B cell (primary cell): ENCODE data around the gene PPP2R2C. TPM values are rescaled to one million over a fixed set of nuclear protein-coding genes. Genes with fewer than 3 reads are reported as not detected.

ENCODE experiments used
- ATAC-seq: fragments of 200-7000 bp; cut with Tn5 transposase; one replicate; pipeline ENCODE4 v1.10.0; 2021; ENCODE audit warnings: low read depth, mild to moderate bottlenecking, moderate number of reproducible peaks, moderate library complexity
- CTCF ChIA-PET: fragments of 350-600 bp; sonication (Branson Sonifier 250); formaldehyde crosslinking; loops from one replicate; lab custom pipeline; 2021; ENCODE audit warnings: antibody characterized with exemption, inconsistent platforms; lab: Charles Lee
- POLR2A ChIA-PET: fragments of 350-600 bp; sonication (Branson Sonifier 250); formaldehyde crosslinking; loops from one replicate; lab custom pipeline; 2021; ENCODE audit warnings: antibody characterized with exemption; lab: Charles Lee
- DNase-seq: peaks from one replicate; pipeline ENCODE4 v3.0.0; 2013
- H2AFZ ChIP-seq: 2 replicates; pipeline ENCODE4 v1.6.1; 2012; ENCODE audit warnings: mild to moderate bottlenecking, low read depth, low read length; ENCODE audit not compliant: insufficient read depth, poor library complexity, severe bottlenecking
- H3K27ac ChIP-seq, 2 donors: 1 replicate in 1 of 2; 2 replicates in 1 of 2; pipeline ENCODE4 v1.5.1; 2012 to 2013; ENCODE audit warnings: low read length in 2 of 2, mild to moderate bottlenecking in 2 of 2, moderate library complexity in 1 of 2
- H3K27me3 ChIP-seq, 4 experiments: fragments of 200-600 bp in 1 of 4; sonication (generic) in 1 of 4; replicated peaks in 1 of 4; 1 replicate in 2 of 4; 2 replicates in 2 of 4; pipeline versions ENCODE4 v1.6.1 to v1.7.0; 2013 to 2016; ENCODE audit warnings: low read length in 3 of 4, mild to moderate bottlenecking in 2 of 4, mixed read lengths in 1 of 4, moderate library complexity in 1 of 4; ENCODE audit not compliant: insufficient read depth in 4 of 4, control insufficient read depth in 3 of 4; ENCODE audit errors: control extremely low read depth in 1 of 4
- H3K36me3 ChIP-seq, 2 experiments: replicated peaks in 1 of 2; 1 replicate in 1 of 2; 2 replicates in 1 of 2; pipeline versions ENCODE4 v1.6.1 to v1.7.1; 2013; ENCODE audit warnings: low read length in 1 of 2; ENCODE audit not compliant: insufficient read depth in 2 of 2, control insufficient read depth in 1 of 2; ENCODE audit errors: control extremely low read depth in 1 of 2, extremely low read depth in 1 of 2
- H3K4me1 ChIP-seq, 2 donors: fragments of 200-600 bp in 1 of 2; sonication (generic) in 1 of 2; 1 replicate in 1 of 2; 2 replicates in 1 of 2; pipeline versions ENCODE4 v1.5.1 to v1.6.1; 2013 to 2017; ENCODE audit warnings: low read length in 2 of 2; ENCODE audit not compliant: control insufficient read depth in 2 of 2, insufficient read depth in 2 of 2
- H3K4me2 ChIP-seq: replicated peaks from 2 replicates; pipeline ENCODE3; 2012; ENCODE audit warnings: mild to moderate bottlenecking, low read depth, low read length; ENCODE audit not compliant: poor library complexity, severe bottlenecking
- H3K4me3 ChIP-seq, 5 experiments: fragments of 200-600 bp in 1 of 5; sonication (generic) in 1 of 5; 1 replicate in 3 of 5; 2 replicates in 2 of 5; pipeline versions ENCODE4 v1.5.1 to v1.7.0; 2011 to 2016; ENCODE audit warnings: low read length in 4 of 5, mild to moderate bottlenecking in 4 of 5, low read depth in 2 of 5, control low read depth in 1 of 5, moderate library complexity in 1 of 5; ENCODE audit not compliant: insufficient read depth in 1 of 5; ENCODE audit errors: control extremely low read depth in 1 of 5, extremely low read depth in 1 of 5
- H3K79me2 ChIP-seq: fragments of 200-600 bp; sonication (generic); one replicate; pipeline ENCODE4 v1.6.0; 2016; ENCODE audit warnings: low read length; ENCODE audit not compliant: control insufficient read depth, insufficient read depth
- H3K9ac ChIP-seq: fragments of 200-600 bp; sonication (generic); 2 replicates; pipeline ENCODE4 v1.6.1; 2017; ENCODE audit warnings: mild to moderate bottlenecking, low read length, moderate library complexity
- H3K9me3 ChIP-seq, 3 donors: one replicate each; pipeline versions ENCODE4 v1.6.1 to v1.7.1; 2013; ENCODE audit warnings: low read length in 2 of 3; ENCODE audit not compliant: control insufficient read depth in 2 of 3, insufficient read depth in 1 of 3; ENCODE audit errors: control extremely low read depth in 1 of 3
- H4K20me1 ChIP-seq: 2 replicates; pipeline ENCODE4 v1.6.0; 2012; ENCODE audit warnings: mild to moderate bottlenecking, low read length; ENCODE audit not compliant: insufficient read depth, control insufficient read depth, poor library complexity, severe bottlenecking
- H3K27ac Mint-ChIP-seq: one replicate; pipeline ENCODE4 v1.8.0; 2021; ENCODE audit warnings: mixed read lengths
- H3K27me3 Mint-ChIP-seq: one replicate; pipeline ENCODE4 v1.8.0; 2021; ENCODE audit warnings: mixed read lengths
- H3K4me1 Mint-ChIP-seq: one replicate; pipeline ENCODE4 v1.8.0; 2021; ENCODE audit warnings: mixed read lengths
- H3K4me3 Mint-ChIP-seq: one replicate; pipeline ENCODE4 v1.8.0; 2021; ENCODE audit warnings: mixed read lengths
- H3K9me3 Mint-ChIP-seq: one replicate; pipeline ENCODE4 v1.8.0; 2022; ENCODE audit warnings: mixed read lengths; ENCODE audit not compliant: insufficient read depth
- CTCF ChIP-seq: fragments of 200-600 bp; IDR thresholded peaks from one replicate; pipeline ENCODE4 v1.8.0; 2022; ENCODE audit warnings: antibody characterized with exemption, mild to moderate bottlenecking
- EZH2 ChIP-seq: IDR thresholded peaks from 2 replicates; pipeline ENCODE4 v1.6.1; 2012; ENCODE audit warnings: borderline replicate concordance, low read depth, mild to moderate bottlenecking, moderate library complexity, low read length; ENCODE audit not compliant: insufficient read depth, poor library complexity, severe bottlenecking
- WGBS: methylation state at CpG from one replicate; pipeline ENCODE4 v1.1.5; 2013; ENCODE audit warnings: missing lambda C conversion rate; ENCODE audit not compliant: insufficient coverage; 5-methylcytosine and 5-hydroxymethylcytosine counted together
- intact Hi-C: fragments of 100-400 bp; cut with micrococcal nuclease; formaldehyde crosslinking; loops from one replicate; pipeline ENCODE4 v1.10.0; 2022
- polyA plus RNA-seq: library from polyadenylated mRNA; depleted of rRNA; stranded (reverse); fragments of >200 nt; gene quantifications from 2 replicates; pipeline ENCODE4 v1.2.3, GENCODE V29; 2012
- total RNA-seq, 2 donors: library from RNA; stranded (reverse); fragments of 120-200 nt in 1 of 2; gene quantifications; 1 replicate in 1 of 2; 2 replicates in 1 of 2; pipeline versions ENCODE4 v1.2.3 to v1.2.4, GENCODE V29; 2013 to 2022

The PPP2R2C gene
- total and polyA plus RNA-seq, 2 donors (not counting 1 experiment from before 2014, with no cell fraction given): not detected

GRCh38 chr4:6464842-6465588, 7.4 kb downstream of the PPP2R2C start:
- no peak overlapping the region for H3K4me3 ChIP-seq
- peaks cover 0 to 36% (median 2%) of the 10 kb centered on the region in 4 experiments for H3K27me3 ChIP-seq
- DNase-seq: no peak
- CTCF ChIA-PET: no interaction called here
- peaks cover 56% of the 10 kb centered on the region for H3K27me3 Mint-ChIP-seq
- H3K9me3 Mint-ChIP-seq: no peaks in the 10 kb centered on the region
- H3K79me2 ChIP-seq: no peaks in the 10 kb centered on the region
- no peaks in the 10 kb centered on the region for H3K9me3 ChIP-seq
- H4K20me1 ChIP-seq: no peaks in the 10 kb centered on the region
- H3K27ac ChIP-seq: no peak overlapping the region
- no peak overlapping the region for H3K9ac ChIP-seq
- no peak overlapping the region for H3K4me2 ChIP-seq
- no peak for ATAC-seq
- H3K27ac Mint-ChIP-seq: no peak overlapping the region
- H3K36me3 ChIP-seq: no peaks in the 10 kb centered on the region
- no peak overlapping the region for H2AFZ ChIP-seq
- POLR2A ChIA-PET: no interaction called here
- WGBS: 67% methylated on average over 1 of the region's 7 CpGs
- no peak overlapping the region for H3K4me3 Mint-ChIP-seq
- no peak for TF ChIP-seq CTCF
- H3K4me1 ChIP-seq: no peaks in the 10 kb centered on the region
- intact Hi-C loops: no loop called here
- H3K4me1 Mint-ChIP-seq: no peaks in the 10 kb centered on the region

GRCh38 chr4:6463311-6464289, 8.8 kb downstream of the PPP2R2C start:
- DNase-seq: no peak
- ATAC-seq: no peak
- Histone ChIP-seq H3K9me3 (peaks cover 0 to 5% (median 0%) of the 10 kb centered on the region in 3 donors), H3K27me3 (peaks cover 0 to 27% (median 0%) of the 10 kb centered on the region in 4 experiments), H3K27ac (no peak overlapping the region), H3K4me3 (no peak overlapping the region), H2AFZ (no peak overlapping the region), H3K9ac (no peak overlapping the region), H4K20me1 (no peaks in the 10 kb centered on the region), H3K4me2 (no peak overlapping the region), H3K79me2 (no peaks in the 10 kb centered on the region), H3K4me1 (no peaks in the 10 kb centered on the region), H3K36me3 (no peaks in the 10 kb centered on the region)
- ChIA-PET CTCF (no interaction called here), POLR2A (no interaction called here)
- Mint-ChIP-seq H3K27ac (no peak overlapping the region), H3K4me3 (no peak overlapping the region), H3K27me3 (peaks cover 43% of the 10 kb centered on the region), H3K9me3 (peaks cover 2% of the 10 kb centered on the region), H3K4me1 (no peaks in the 10 kb centered on the region)
- intact Hi-C loops: no loop called here
- 82% methylated on average over 9 of the region's 11 CpGs for WGBS
- TF ChIP-seq CTCF: no peak
- no peak for TF ChIP-seq EZH2
